Tibial nerve (tissue), 4 donors: Measurements from ENCODE around the gene SERINC3. TPM values are rescaled to one million over a fixed set of nuclear protein-coding genes. Genes with fewer than 3 reads are reported as not detected.

ENCODE experiments used
- DNase-seq, 2 donors: peaks; one replicate each; pipeline ENCODE4 v3.0.0-alpha.2; 2019; ENCODE audit warnings: low spot score in 2 of 2
- H3K27ac ChIP-seq, 4 donors: fragments of 200-600 bp; sonication (generic) in 3 of 4; one replicate each; pipeline ENCODE4 v1.5.1; 2017 to 2019; ENCODE audit warnings: mild to moderate bottlenecking in 1 of 4
- H3K27me3 ChIP-seq, 2 donors: fragments of 200-600 bp; sonication (generic) in 1 of 2; one replicate each; pipeline versions ENCODE4 v1.5.1 to v1.6.0; 2017 to 2019
- H3K36me3 ChIP-seq, 3 donors: fragments of 200-600 bp; sonication (generic); one replicate each; pipeline ENCODE4 v1.5.1; 2018 to 2019
- H3K4me1 ChIP-seq, 4 donors: fragments of 200-600 bp; sonication (generic) in 3 of 4; one replicate each; pipeline ENCODE4 v1.5.1; 2017 to 2019
- H3K4me3 ChIP-seq, 4 donors: fragments of 200-600 bp; sonication (generic) in 3 of 4; one replicate each; pipeline ENCODE4 v1.5.1; 2017 to 2019; ENCODE audit warnings: mild to moderate bottlenecking in 1 of 4, moderate library complexity in 1 of 4
- H3K9me3 ChIP-seq, 4 donors: fragments of 200-600 bp; sonication (generic) in 3 of 4; one replicate each; pipeline ENCODE4 v1.5.1; 2017 to 2019
- EP300 ChIP-seq, 2 donors: sonication (generic); formaldehyde crosslinking; IDR thresholded peaks; one replicate each; pipeline ENCODE4 v1.6.1; 2017; ENCODE audit warnings: antibody characterized with exemption in 2 of 2, mild to moderate bottlenecking in 1 of 2
- POLR2A ChIP-seq, 2 donors: fragments of 450-650 bp; IDR thresholded peaks; one replicate each; pipeline ENCODE4 v1.6.1; 2017; ENCODE audit warnings: antibody characterized with exemption in 2 of 2, mild to moderate bottlenecking in 2 of 2, moderate library complexity in 2 of 2
- WGBS, 2 donors: methylation state at CpG; one replicate each; pipeline ENCODE4 v1.1.5; 2018; 5-methylcytosine and 5-hydroxymethylcytosine counted together
- total RNA-seq, 4 donors: library from RNA; depleted of rRNA; stranded (reverse); fragments of >200 nt; gene quantifications; one replicate each; pipeline ENCODE4 v1.1.0, GENCODE V29; 2016
- TF ChIP-seq, protein P1 (sequence below), 5 experiments: fragments of 200-600 bp in 3 of 5; fragments of 450-650 bp in 2 of 5; sonication (generic) in 3 of 5; IDR thresholded peaks; one replicate each; pipeline ENCODE4 v1.5.1; 2016 to 2019; ENCODE audit warnings: antibody characterized with exemption in 5 of 5, mild to moderate bottlenecking in 3 of 5, moderate library complexity in 2 of 5

SERINC3 gene
- total RNA-seq, 4 donors from 2014 or later: 59.7 to 97.5 (median 86.7) TPM

- H3K9me3 ChIP-seq: no peaks in the 10 kb centered on the region
- peaks cover 2 to 97% (median 8%) of the 10 kb centered on the region in 3 donors for H3K36me3 ChIP-seq
- H3K4me3 ChIP-seq: no peak overlapping the region
- peaks cover 0 to 12% (median 0%) of the 10 kb centered on the region in 4 donors for H3K4me1 ChIP-seq
- peak overlapping the region in 2 of 4 donors; percentile 65 to 80 for H3K27ac ChIP-seq
- WGBS, 2 donors: 88 to 98% methylated on average over 3 of the region's 3 CpGs
- TF ChIP-seq EP300 (IDR thresholded peaks at IDR 0.05): no peak
- no peak for TF ChIP-seq POLR2A (IDR thresholded peaks at IDR 0.05)
- TF ChIP-seq, protein P1, sequence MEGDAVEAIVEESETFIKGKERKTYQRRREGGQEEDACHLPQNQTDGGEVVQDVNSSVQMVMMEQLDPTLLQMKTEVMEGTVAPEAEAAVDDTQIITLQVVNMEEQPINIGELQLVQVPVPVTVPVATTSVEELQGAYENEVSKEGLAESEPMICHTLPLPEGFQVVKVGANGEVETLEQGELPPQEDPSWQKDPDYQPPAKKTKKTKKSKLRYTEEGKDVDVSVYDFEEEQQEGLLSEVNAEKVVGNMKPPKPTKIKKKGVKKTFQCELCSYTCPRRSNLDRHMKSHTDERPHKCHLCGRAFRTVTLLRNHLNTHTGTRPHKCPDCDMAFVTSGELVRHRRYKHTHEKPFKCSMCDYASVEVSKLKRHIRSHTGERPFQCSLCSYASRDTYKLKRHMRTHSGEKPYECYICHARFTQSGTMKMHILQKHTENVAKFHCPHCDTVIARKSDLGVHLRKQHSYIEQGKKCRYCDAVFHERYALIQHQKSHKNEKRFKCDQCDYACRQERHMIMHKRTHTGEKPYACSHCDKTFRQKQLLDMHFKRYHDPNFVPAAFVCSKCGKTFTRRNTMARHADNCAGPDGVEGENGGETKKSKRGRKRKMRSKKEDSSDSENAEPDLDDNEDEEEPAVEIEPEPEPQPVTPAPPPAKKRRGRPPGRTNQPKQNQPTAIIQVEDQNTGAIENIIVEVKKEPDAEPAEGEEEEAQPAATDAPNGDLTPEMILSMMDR (IDR thresholded peaks at IDR 0.05): no peak
- no peak for DNase-seq
- H3K27me3 ChIP-seq: no peaks in the 10 kb centered on the region
These were observed 25.9 kb downstream of the SERINC3 start for GRCh38 chr20:44495802-44496481.

DNA sequence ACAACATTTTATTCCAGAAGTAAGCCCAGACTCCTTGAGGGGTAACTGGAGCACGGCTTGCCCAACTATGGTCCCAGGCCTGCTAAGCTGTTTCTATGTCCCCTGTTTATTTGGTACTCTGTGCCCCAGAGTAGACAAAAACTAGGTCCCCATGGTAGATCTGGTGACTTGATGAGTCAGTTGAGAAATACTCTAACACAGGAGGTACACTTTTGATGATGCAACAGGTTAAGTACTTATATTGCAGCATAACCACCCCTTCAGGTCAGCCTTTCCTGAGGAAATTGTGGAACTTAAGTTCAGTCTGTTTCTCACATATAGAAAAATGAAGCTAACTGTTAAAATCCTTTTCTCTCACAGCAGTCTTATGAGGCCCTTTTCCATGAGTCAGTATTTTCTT, 26.6 kb downstream of the SERINC3 start:
- Histone ChIP-seq H3K27ac (peak overlapping the region in 2 of 4 donors; percentile 65 to 80), H3K4me3 (no peak overlapping the region), H3K4me1 (peaks cover 0 to 15% (median 0%) of the 10 kb centered on the region in 4 donors), H3K36me3 (peaks cover 1 to 94% (median 2%) of the 10 kb centered on the region in 3 donors), H3K27me3 (no peaks in the 10 kb centered on the region), H3K9me3 (no peaks in the 10 kb centered on the region)
- 86 to 100% methylated on average over 1 of the region's 1 CpG for WGBS, 2 donors
- TF ChIP-seq, protein P1 (IDR thresholded peaks at IDR 0.05): no peak
- peak in 1 of 2 donors; percentile 67 for TF ChIP-seq EP300 (IDR thresholded peaks at IDR 0.05)
- no peak for DNase-seq

GRCh38 chr20:44494681-44495080, 27.2 kb downstream of the SERINC3 start:
- H3K4me1 ChIP-seq: peaks cover 0 to 15% (median 0%) of the 10 kb centered on the region in 4 donors
- 94 to 98% methylated on average over 3 of the region's 3 CpGs for WGBS, 2 donors
- H3K27me3 ChIP-seq: no peaks in the 10 kb centered on the region
- peaks cover 0 to 95% (median 2%) of the 10 kb centered on the region in 3 donors for H3K36me3 ChIP-seq
- no peak for DNase-seq
- H3K9me3 ChIP-seq: no peaks in the 10 kb centered on the region
- TF ChIP-seq EP300 (IDR thresholded peaks at IDR 0.05) (no peak), POLR2A (IDR thresholded peaks at IDR 0.05) (no peak)
- TF ChIP-seq, protein P1 (IDR thresholded peaks at IDR 0.05): no peak
- H3K27ac ChIP-seq: peak overlapping the region in 2 of 4 donors; percentile 65 to 80
- no peak overlapping the region for H3K4me3 ChIP-seq

- DNase-seq: no peak
- Histone ChIP-seq H3K4me1 (peaks cover 0 to 15% (median 0%) of the 10 kb centered on the region in 4 donors), H3K9me3 (no peaks in the 10 kb centered on the region), H3K4me3 (no peak overlapping the region), H3K36me3 (peaks cover 0 to 95% (median 2%) of the 10 kb centered on the region in 3 donors), H3K27me3 (no peaks in the 10 kb centered on the region), H3K27ac (peak overlapping the region in 2 of 4 donors; percentile 65 to 80)
- WGBS, 2 donors: 93 to 100% methylated on average over 1 of the region's 1 CpG
- no peak for TF ChIP-seq EP300 (IDR thresholded peaks at IDR 0.05)
- no peak for TF ChIP-seq POLR2A (IDR thresholded peaks at IDR 0.05)
- TF ChIP-seq, protein P1 (IDR thresholded peaks at IDR 0.05): no peak
These were observed 27.6 kb downstream of the SERINC3 start for GRCh38 chr20:44494266-44494665.

DNA sequence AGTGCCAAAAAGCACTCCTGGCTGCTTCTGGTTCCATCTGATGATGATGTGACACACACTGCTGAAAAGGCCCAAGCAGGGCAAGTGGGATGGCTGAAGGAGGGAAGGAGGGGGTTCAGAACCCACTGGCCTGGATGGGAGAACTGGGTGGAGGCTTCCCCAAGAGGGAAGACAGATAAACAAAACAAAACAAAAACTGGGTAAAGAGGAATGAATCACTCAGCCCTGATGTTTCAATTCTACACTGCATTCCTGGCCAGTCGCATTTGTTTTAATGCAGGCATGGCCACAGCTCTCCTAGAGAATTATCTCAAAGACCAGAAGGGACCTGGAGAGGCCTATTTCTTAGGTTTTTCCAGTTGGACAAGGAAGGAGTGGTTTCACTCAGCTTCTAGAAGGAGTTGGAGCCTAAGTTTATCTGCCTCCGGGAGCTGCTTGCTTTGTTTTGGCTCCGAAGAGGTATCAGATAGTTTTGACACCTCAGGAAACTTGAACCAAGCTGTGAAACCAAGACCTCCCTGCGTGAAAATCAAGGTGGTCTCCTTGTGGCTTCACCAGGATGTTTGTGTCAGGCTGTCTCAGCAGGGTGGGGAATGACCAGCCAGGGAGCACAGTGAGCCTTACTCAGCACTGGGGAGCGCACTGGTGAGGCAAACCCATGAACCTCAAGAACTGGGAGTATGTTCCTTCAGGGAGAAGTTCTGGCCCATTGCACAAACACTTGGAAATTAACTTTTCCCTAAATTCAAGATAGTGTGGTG, 30.1 kb downstream of the SERINC3 start:
- H3K27ac ChIP-seq: peak overlapping the region in 3 of 4 donors; percentile 47 to 80 (median 78)

More for the DNA sequence above, 30.1 kb downstream of the SERINC3 start:
- Histone ChIP-seq H3K36me3 (peaks cover 2 to 93% (median 4%) of the 10 kb centered on the region in 3 donors), H3K4me3 (no peak overlapping the region), H3K9me3 (no peaks in the 10 kb centered on the region), H3K27me3 (no peaks in the 10 kb centered on the region), H3K4me1 (peaks cover 0 to 20% (median 0%) of the 10 kb centered on the region in 4 donors)
- TF ChIP-seq POLR2A (IDR thresholded peaks at IDR 0.05): no peak
- TF ChIP-seq EP300 (IDR thresholded peaks at IDR 0.05): no peak
- TF ChIP-seq, protein P1 (IDR thresholded peaks at IDR 0.05): no peak
- 63 to 80% methylated on average over 5 of the region's 5 CpGs for WGBS, 2 donors
- DNase-seq: peak; percentile 36 to 51
